Lung (tissue), 12 donors: ENCODE data around the gene CRTC3. TPM values are rescaled to one million over a fixed set of nuclear protein-coding genes. Genes with fewer than 3 reads are reported as not detected.

ENCODE experiments used
- ATAC-seq: fragments of 200-7000 bp; cut with Tn5 transposase; one replicate; pipeline ENCODE4 v1.9.1; 2020; ENCODE audit warnings: moderate number of reproducible peaks; ENCODE audit not compliant: insufficient read depth, low FRiP score
- DNase-seq, 3 donors: peaks; one replicate each; pipeline ENCODE4 v3.0.0-alpha.2; 2013 to 2017
- H3K27ac ChIP-seq, 2 donors: one replicate each; pipeline ENCODE4 v1.5.1; 2013; ENCODE audit warnings: mild to moderate bottlenecking in 2 of 2, moderate library complexity in 2 of 2, control low read depth in 1 of 2, inconsistent platforms in 1 of 2, low read depth in 1 of 2, low read length in 1 of 2
- H3K27me3 ChIP-seq, 3 donors: one replicate each; pipeline ENCODE4 v1.5.1; 2013; ENCODE audit warnings: low read length in 2 of 3; ENCODE audit not compliant: control insufficient read depth in 3 of 3, insufficient read depth in 3 of 3
- H3K36me3 ChIP-seq, 4 donors: one replicate each; pipeline ENCODE4 v1.5.1; 2013; ENCODE audit warnings: low read length in 4 of 4, mild to moderate bottlenecking in 1 of 4, moderate library complexity in 1 of 4; ENCODE audit not compliant: control insufficient read depth in 4 of 4, insufficient read depth in 4 of 4
- H3K4me1 ChIP-seq, 5 donors: one replicate each; pipeline ENCODE4 v1.5.1; 2013; ENCODE audit warnings: low read length in 5 of 5, mild to moderate bottlenecking in 2 of 5, moderate library complexity in 1 of 5; ENCODE audit not compliant: control insufficient read depth in 5 of 5, insufficient read depth in 5 of 5
- H3K4me3 ChIP-seq: one replicate; pipeline ENCODE4 v1.5.1; 2013; ENCODE audit warnings: mild to moderate bottlenecking, control low read depth, moderate library complexity
- H3K9ac ChIP-seq, 2 donors: one replicate each; pipeline ENCODE4 v1.5.1; 2013; ENCODE audit warnings: low read length in 2 of 2, control low read depth in 1 of 2; ENCODE audit not compliant: insufficient read depth in 1 of 2
- H3K9me3 ChIP-seq, 4 donors: one replicate each; pipeline ENCODE4 v1.5.1; 2013; ENCODE audit warnings: low read length in 3 of 4, mild to moderate bottlenecking in 1 of 4, moderate library complexity in 1 of 4; ENCODE audit not compliant: control insufficient read depth in 4 of 4, insufficient read depth in 3 of 4
- WGBS, 2 donors: extraction: QIAGEN DNeasy Blood & Tissue Kit; methylation state at CpG; one replicate each; pipeline ENCODE4 v1.1.7; 2013; 5-methylcytosine and 5-hydroxymethylcytosine counted together
- polyA plus RNA-seq, 2 donors: library from polyadenylated mRNA; stranded (reverse); fragments of 200-250 nt; gene quantifications; one replicate each; pipeline ENCODE4 v1.2.1, GENCODE V29; 2013
- total RNA-seq, 2 donors: library from RNA; depleted of rRNA in 1 of 2; stranded (reverse); fragments of >200 nt in 1 of 2; gene quantifications; one replicate each; pipeline ENCODE4 v1.2.1, GENCODE V29; 2014 to 2021
- TF ChIP-seq, protein P1 (sequence below): IDR thresholded peaks from 2 replicates; pipeline ENCODE4 v1.5.1; 2012; ENCODE audit warnings: mild to moderate bottlenecking; ENCODE audit errors: control extremely low read depth, extremely low read depth
- donor health status: control.
- donor health status: control.
- donor health status: Bipolar disorder and iron deficiency.
- donor health status: healthy.
- donor health status: DM: yes; HTN: yes; CAD: no.

The CRTC3 gene
- total and polyA plus RNA-seq, 4 donors = 12.0 to 47.9 (median 28.2) TPM

DNA sequence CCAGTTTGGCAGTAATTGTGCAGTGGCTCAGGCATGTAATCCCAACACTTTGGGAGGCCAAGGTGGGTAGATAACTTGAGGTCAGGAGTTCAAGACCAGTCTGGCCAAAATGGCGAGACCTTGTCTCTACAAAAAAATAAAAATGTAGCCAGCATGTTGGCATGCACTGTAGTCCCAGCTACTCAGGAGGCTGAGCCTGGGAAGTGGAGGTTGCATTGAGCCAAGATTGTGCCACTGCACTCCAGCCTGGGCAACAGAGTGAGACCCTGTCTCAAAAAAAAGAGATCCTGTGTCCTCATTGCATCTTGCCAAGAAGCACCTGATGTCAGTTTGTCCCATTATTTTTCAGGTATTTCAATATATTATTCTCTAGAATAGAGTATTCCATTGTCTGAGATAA is 61.8 kb downstream of the CRTC3 start:
- H3K27me3 ChIP-seq = no peaks in the 10 kb centered on the region
- TF ChIP-seq, protein P1, sequence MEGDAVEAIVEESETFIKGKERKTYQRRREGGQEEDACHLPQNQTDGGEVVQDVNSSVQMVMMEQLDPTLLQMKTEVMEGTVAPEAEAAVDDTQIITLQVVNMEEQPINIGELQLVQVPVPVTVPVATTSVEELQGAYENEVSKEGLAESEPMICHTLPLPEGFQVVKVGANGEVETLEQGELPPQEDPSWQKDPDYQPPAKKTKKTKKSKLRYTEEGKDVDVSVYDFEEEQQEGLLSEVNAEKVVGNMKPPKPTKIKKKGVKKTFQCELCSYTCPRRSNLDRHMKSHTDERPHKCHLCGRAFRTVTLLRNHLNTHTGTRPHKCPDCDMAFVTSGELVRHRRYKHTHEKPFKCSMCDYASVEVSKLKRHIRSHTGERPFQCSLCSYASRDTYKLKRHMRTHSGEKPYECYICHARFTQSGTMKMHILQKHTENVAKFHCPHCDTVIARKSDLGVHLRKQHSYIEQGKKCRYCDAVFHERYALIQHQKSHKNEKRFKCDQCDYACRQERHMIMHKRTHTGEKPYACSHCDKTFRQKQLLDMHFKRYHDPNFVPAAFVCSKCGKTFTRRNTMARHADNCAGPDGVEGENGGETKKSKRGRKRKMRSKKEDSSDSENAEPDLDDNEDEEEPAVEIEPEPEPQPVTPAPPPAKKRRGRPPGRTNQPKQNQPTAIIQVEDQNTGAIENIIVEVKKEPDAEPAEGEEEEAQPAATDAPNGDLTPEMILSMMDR = no peak
- DNase-seq (no peak), ATAC-seq (no peak)
- H3K4me3 ChIP-seq = no peak overlapping the region
- 89 to 100% methylated on average over 1 of the region's 1 CpG for WGBS, 2 donors
- H3K36me3 ChIP-seq = no peaks in the 10 kb centered on the region
- H3K9me3 ChIP-seq = no peaks in the 10 kb centered on the region
- no peak overlapping the region for H3K9ac ChIP-seq
- no peak overlapping the region for H3K27ac ChIP-seq
- H3K4me1 ChIP-seq = peaks cover 0 to 24% (median 12%) of the 10 kb centered on the region in 5 donors

DNA sequence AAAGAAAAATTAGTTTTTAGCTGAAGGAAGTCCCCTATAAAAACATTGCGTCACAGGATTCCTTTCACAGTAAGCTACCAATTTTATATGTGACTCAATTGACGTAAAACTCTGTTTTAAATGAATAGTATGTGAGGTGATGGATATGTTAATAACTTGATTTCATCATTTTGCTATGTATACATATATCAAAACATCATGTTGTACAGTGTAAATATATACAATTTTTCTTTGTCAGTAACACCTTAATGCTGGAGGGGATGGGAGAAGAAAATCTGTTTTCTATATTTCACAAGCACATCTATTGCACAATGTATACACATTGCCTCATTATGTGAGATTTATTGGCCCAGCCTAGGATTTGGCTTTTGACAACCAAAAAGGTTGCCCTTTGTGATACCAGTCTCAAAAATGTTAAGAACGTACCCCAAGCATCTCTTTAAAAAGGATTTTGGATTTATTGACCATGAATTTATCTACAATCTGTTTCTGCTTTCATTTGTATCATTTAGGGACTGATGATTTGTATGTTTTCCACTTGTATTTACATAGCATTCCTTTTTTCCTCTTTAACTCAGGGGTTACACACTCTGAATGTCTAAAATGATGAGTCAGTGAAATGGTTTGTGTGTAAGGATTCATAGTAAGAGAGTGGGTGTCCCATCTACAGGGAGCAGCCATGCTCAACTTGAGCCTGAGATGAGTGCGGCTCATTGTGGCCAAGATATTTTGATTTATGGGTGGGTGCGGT is 62.6 kb downstream of the CRTC3 start:
- ATAC-seq (no peak), DNase-seq (peak in 2 of 3 donors; percentile 72 to 82)
- no peak overlapping the region for H3K4me3 ChIP-seq
- 66 to 67% methylated on average over 5 of the region's 5 CpGs for WGBS, 2 donors
- H3K9ac ChIP-seq = no peak overlapping the region
- peaks cover 0 to 2% (median 0%) of the 10 kb centered on the region in 4 donors for H3K36me3 ChIP-seq
- TF ChIP-seq, protein P1 = no peak
- H3K27me3 ChIP-seq = no peaks in the 10 kb centered on the region
- peak overlapping the region in 1 of 2 donors; percentile 45 for H3K27ac ChIP-seq
- H3K4me1 ChIP-seq = peaks cover 6 to 28% (median 12%) of the 10 kb centered on the region in 5 donors
- H3K9me3 ChIP-seq = no peaks in the 10 kb centered on the region

DNA sequence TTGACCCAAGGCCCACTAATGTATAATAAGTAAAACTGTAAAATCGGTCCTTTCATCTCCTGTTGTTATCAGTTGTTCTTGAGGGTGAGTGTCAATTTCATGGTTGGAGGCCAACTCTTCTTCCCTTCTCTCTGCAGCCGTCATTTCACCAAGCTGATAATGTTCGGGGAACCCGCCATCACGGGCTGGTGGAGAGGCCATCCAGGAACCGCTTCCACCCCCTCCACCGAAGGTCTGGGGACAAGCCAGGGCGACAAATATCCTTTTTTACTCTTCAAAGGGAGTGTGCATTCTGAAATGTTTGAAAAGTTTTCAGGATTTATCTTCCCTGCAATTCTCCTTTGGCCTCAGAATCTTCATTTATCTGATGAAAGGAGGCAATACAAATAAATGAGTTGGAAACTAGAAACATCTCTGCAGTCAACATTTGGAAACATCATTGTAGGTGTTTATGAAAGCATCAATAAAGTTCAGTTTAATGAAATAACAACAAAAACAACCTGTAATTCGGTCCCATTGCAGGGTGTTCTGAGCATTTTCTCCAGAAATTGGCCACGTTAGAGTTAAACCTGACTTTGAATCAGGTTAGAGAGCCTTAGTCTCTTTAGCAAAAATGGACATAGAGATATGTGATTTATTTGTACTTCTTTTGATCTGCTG is 63.9 kb downstream of the CRTC3 start:
- 59 to 79% methylated on average over 10 of the region's 10 CpGs for WGBS, 2 donors
- no peak overlapping the region for H3K9ac ChIP-seq

More for the DNA sequence above, 63.9 kb downstream of the CRTC3 start:
- TF ChIP-seq, protein P1 = no peak
- no peaks in the 10 kb centered on the region for H3K9me3 ChIP-seq
- H3K4me1 ChIP-seq = peaks cover 11 to 34% (median 13%) of the 10 kb centered on the region in 5 donors
- peak; percentile 37 to 58 (median 51) for DNase-seq
- H3K27me3 ChIP-seq = no peaks in the 10 kb centered on the region
- no peak for ATAC-seq
- peak overlapping the region in 1 of 2 donors; percentile 56 for H3K27ac ChIP-seq
- H3K4me3 ChIP-seq = no peak overlapping the region
- peaks cover 0 to 2% (median 0%) of the 10 kb centered on the region in 4 donors for H3K36me3 ChIP-seq
